ENCODE data around the gene PHF21B. TPM values are rescaled to one million over a fixed set of nuclear protein-coding genes. Genes with fewer than 3 reads are reported as not detected.

Gene PHF21B
- total and polyA plus RNA-seq, 11 donors: 0.04 to 1.6 (median 0.47) TPM; not detected in 4

DNA sequence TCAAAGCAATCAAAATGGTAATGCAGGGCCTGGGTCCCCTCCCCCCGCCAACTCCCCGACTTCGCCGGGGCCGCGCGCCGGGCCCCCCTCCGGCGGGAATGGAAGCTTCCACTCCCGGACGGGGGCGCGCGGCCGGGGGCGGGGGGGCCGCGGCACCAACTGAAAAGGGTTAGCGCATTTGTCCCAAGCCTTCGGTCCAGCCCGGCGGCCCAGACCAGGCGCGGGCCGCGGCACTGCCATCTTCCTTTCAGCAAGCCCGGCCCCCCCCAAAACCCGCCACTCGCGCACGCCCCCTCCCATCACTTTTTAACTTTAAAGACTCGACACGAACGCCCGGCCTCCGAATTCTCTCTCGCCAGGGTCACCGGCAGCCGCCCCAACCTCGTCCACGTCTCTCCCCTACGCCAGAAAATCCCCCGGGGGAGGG, 2.8 kb downstream of the PHF21B start:
- Histone ChIP-seq H3K27ac (peak overlapping the region in 8 of 12 donors; percentile 3 to 69 (median 60)), H3K4me1 (peaks cover 0 to 48% (median 14%) of the 10 kb centered on the region in 12 donors), H3K9me3 (no peaks in the 10 kb centered on the region), H3K27me3 (peaks cover 0 to 74% (median 13%) of the 10 kb centered on the region in 9 donors), H3K4me3 (peak overlapping the region; percentile 19 to 72 (median 54)), H3K36me3 (no peaks in the 10 kb centered on the region)
- intact Hi-C loops (cut with DNase I): no loop called here
- ATAC-seq (peak in 3 of 4 donors; percentile 18 to 41 (median 21)), DNase-seq (peak in 3 of 5 donors; percentile 32 to 43 (median 35))
- 0 to 2% (median 1%) methylated on average over 21 to 44 of the region's 44 CpGs for WGBS, 4 donors
- TF ChIP-seq, protein P1, sequence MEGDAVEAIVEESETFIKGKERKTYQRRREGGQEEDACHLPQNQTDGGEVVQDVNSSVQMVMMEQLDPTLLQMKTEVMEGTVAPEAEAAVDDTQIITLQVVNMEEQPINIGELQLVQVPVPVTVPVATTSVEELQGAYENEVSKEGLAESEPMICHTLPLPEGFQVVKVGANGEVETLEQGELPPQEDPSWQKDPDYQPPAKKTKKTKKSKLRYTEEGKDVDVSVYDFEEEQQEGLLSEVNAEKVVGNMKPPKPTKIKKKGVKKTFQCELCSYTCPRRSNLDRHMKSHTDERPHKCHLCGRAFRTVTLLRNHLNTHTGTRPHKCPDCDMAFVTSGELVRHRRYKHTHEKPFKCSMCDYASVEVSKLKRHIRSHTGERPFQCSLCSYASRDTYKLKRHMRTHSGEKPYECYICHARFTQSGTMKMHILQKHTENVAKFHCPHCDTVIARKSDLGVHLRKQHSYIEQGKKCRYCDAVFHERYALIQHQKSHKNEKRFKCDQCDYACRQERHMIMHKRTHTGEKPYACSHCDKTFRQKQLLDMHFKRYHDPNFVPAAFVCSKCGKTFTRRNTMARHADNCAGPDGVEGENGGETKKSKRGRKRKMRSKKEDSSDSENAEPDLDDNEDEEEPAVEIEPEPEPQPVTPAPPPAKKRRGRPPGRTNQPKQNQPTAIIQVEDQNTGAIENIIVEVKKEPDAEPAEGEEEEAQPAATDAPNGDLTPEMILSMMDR (IDR thresholded peaks at IDR 0.05): no peak
- TF ChIP-seq POLR2A (IDR thresholded peaks at IDR 0.05): no peak

DNA sequence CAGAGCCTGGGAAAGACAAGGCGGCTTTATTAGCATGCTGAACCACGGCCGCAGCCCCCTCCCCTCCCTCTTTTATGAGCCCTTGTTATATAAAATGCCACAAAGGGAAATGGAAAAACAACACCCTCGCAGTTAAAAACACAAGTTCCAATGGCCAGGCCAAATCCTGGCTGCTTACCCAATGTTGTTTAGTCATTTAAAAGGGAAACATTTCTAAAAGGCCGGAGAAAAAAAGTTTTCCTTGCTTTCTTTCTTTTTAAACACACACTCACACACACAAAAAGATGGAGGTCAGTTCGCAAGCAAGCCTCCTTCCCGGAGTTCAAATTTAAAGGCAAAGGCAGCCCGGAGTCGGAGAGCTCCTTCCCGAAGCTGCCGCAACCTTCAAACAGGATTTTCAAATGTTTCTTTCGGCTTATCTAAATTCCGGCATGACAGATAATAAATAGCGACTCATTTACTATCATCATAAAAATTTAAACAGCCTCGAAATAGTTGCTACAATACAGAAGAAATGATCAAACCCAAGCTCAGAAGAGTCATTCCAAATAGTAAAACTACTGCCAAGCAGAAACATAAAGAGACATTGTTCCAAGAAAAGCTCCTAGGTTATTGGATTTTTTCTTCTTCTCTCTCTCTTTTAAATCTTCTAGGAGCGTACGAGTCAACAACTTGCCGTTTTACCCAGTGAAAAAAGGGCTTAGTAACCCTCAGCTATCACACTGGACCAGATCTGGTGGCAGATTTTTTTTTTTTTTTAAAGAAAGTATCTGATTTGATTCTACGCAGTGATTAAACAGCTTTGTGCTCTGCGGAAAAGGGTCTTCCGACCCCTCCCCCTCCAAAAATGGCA, 3.5 kb downstream of the PHF21B start:
- H3K27me3 ChIP-seq: peaks cover 0 to 68% (median 12%) of the 10 kb centered on the region in 9 donors
- H3K4me3 ChIP-seq: peak overlapping the region; percentile 19 to 72 (median 54)
- intact Hi-C loops (cut with DNase I): no loop called here
- ATAC-seq: no peak
- H3K9me3 ChIP-seq: no peaks in the 10 kb centered on the region
- H3K4me1 ChIP-seq: peaks cover 0 to 48% (median 14%) of the 10 kb centered on the region in 12 donors
- DNase-seq: no peak
- peak overlapping the region in 8 of 12 donors; percentile 3 to 69 (median 60) for H3K27ac ChIP-seq
- H3K36me3 ChIP-seq: no peaks in the 10 kb centered on the region
- TF ChIP-seq POLR2A (IDR thresholded peaks at IDR 0.05): no peak
- TF ChIP-seq, protein P1 (IDR thresholded peaks at IDR 0.05): no peak
- WGBS, 4 donors: 4 to 5% (median 4%) methylated on average over 21 of the region's 21 CpGs

DNA sequence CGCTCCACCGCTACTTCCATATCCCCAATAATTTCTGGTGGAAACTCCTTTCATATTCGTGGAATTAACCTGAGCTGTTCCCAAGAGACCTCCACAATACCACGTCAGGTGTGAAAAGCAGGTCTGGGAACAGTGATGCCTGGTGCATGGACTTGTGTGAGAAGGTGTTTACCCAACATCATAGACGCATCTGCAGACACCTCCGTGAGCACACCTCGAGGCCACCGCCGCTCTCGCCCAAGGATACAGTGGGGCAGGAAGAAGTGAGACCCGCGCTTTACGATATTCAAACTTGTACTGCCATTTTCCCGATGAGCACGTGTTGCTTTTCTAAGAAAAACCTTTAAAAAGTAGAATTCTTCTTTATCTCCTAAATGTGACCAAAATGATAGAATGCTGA, 8.2 kb downstream of the PHF21B start:
- TF ChIP-seq, protein P1 (IDR thresholded peaks at IDR 0.05): no peak
- no peak for TF ChIP-seq POLR2A (IDR thresholded peaks at IDR 0.05)
- 91 to 94% (median 92%) methylated on average over 15 of the region's 15 CpGs for WGBS, 4 donors
- Histone ChIP-seq H3K27me3 (peaks cover 0 to 26% (median 0%) of the 10 kb centered on the region in 9 donors), H3K4me1 (peaks cover 0 to 8% (median 0%) of the 10 kb centered on the region in 12 donors), H3K9me3 (no peaks in the 10 kb centered on the region), H3K4me3 (no peak overlapping the region), H3K36me3 (no peaks in the 10 kb centered on the region), H3K27ac (no peak overlapping the region)
- DNase-seq (no peak), ATAC-seq (no peak)
- intact Hi-C loops (cut with DNase I): no loop called here

DNA sequence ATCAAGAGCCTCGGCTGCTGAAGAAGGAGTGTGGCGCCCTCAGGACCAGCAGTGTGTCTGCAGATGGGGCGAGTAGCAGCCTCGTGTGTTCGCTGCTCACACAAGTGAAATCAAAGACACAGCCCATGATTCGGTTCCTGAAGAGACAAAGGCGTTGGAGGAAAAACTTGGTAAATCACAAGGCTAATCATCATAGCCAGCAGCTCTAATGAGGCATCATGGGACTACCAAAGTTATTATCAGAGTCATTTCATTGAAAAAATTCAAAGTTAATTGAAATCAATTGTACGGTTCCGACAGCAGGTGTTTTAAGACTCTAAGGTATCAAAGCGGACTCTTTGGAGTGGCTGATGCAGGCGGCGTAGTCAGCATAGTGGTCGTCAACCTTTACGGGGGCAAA, 9.5 kb downstream of the PHF21B start:
- 88 to 92% (median 90%) methylated on average over 13 to 14 of the region's 14 CpGs for WGBS, 4 donors
- no peak for DNase-seq
- Histone ChIP-seq H3K36me3 (no peaks in the 10 kb centered on the region), H3K27me3 (peaks cover 0 to 15% (median 0%) of the 10 kb centered on the region in 9 donors), H3K9me3 (no peaks in the 10 kb centered on the region), H3K4me1 (peaks cover 0 to 2% (median 0%) of the 10 kb centered on the region in 12 donors), H3K27ac (no peak overlapping the region), H3K4me3 (no peak overlapping the region)
- intact Hi-C loops (cut with DNase I): no loop called here
- ATAC-seq: no peak
- TF ChIP-seq POLR2A (IDR thresholded peaks at IDR 0.05): no peak
- TF ChIP-seq, protein P1 (IDR thresholded peaks at IDR 0.05): no peak
